ENCODE measurements around the gene VEGFD.

VEGFD gene

GRCh38 chrX:15418041-15418706 is 34.0 kb upstream of the VEGFD start (continued):
- TF ChIP-seq, protein P1, sequence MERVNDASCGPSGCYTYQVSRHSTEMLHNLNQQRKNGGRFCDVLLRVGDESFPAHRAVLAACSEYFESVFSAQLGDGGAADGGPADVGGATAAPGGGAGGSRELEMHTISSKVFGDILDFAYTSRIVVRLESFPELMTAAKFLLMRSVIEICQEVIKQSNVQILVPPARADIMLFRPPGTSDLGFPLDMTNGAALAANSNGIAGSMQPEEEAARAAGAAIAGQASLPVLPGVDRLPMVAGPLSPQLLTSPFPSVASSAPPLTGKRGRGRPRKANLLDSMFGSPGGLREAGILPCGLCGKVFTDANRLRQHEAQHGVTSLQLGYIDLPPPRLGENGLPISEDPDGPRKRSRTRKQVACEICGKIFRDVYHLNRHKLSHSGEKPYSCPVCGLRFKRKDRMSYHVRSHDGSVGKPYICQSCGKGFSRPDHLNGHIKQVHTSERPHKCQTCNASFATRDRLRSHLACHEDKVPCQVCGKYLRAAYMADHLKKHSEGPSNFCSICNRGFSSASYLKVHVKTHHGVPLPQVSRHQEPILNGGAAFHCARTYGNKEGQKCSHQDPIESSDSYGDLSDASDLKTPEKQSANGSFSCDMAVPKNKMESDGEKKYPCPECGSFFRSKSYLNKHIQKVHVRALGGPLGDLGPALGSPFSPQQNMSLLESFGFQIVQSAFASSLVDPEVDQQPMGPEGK (tag by site-specific recombination; IDR thresholded peaks at IDR 0.05): no peak
- no peak for TF ChIP-seq ZNF707 (tag by site-specific recombination; IDR thresholded peaks at IDR 0.05)
- TF ChIP-seq ZNF571 (tag by site-specific recombination; IDR thresholded peaks at IDR 0.05): no peak
- no peak for TF ChIP-seq ATF2 (tag by site-specific recombination; IDR thresholded peaks at IDR 0.05; ENCODE audit: low read depth)
- TF ChIP-seq GLIS1 (tag by site-specific recombination; IDR thresholded peaks at IDR 0.05): no peak
- TF ChIP-seq HIC1 (tag by site-specific recombination; IDR thresholded peaks at IDR 0.05): no peak
- no peak for TF ChIP-seq GLI4 (tag by site-specific recombination; IDR thresholded peaks at IDR 0.05)

GRCh38 chrX:15416133-15416993 is 32.1 kb upstream of the VEGFD start:
- no peaks in the 10 kb centered on the region for H3K9me3 ChIP-seq (ENCODE audit: control insufficient read depth, insufficient read depth, low read depth, low read length)
- no peak overlapping the region for H3K27ac ChIP-seq (ENCODE audit: extremely low read depth, low read depth, low read length)
- no peak overlapping the region for H3K4me3 ChIP-seq (ENCODE audit: low read depth, low read length)
- H3K36me3 ChIP-seq (ENCODE audit: control insufficient read depth in 2 of 2, insufficient read depth in 1 of 2, low read length in 2 of 2): peaks cover 0 to 3% of the 10 kb centered on the region in 2 experiments; a peak in 1 of 3 replicates
- ChIA-PET CTCF (no interaction called here), POLR2A (no interaction called here)
- TF ChIP-seq ZNF660 (tag by site-specific recombination; IDR thresholded peaks at IDR 0.05) (no peak), ZNF600 (tag by site-specific recombination; IDR thresholded peaks at IDR 0.05) (no peak), ZBTB11 (tag by site-specific recombination; conservative IDR thresholded peaks at IDR 0.05; ENCODE audit: low read depth) (no peak), ZNF2 (tag by site-specific recombination; IDR thresholded peaks at IDR 0.05) (no peak)
- no peaks in the 10 kb centered on the region for H3K4me1 ChIP-seq (ENCODE audit: control insufficient read depth, insufficient read depth, low read length)

DNA sequence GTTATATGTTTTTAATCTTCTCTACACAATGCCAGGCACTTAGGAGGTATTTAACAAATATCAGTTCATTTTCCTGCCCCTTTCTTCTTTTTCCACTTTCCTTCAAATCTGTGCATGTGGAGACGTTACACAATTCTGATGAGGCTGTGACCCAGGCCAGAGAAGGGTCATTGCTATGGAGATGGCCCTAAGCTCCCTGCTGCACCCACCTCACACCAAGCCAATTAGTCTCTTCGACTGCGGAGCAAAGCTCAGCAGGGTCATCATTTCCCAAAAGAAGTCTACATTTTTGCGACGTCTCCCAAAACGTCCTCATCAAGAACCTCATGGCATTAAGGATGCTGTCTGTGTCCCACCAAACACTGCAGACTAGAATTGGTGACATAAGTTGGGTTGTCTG is 28.9 kb upstream of the VEGFD start:
- Histone ChIP-seq H3K27ac (ENCODE audit: extremely low read depth, low read depth, low read length) (no peak overlapping the region), H3K4me1 (ENCODE audit: control insufficient read depth, insufficient read depth, low read length) (no peaks in the 10 kb centered on the region), H3K9me3 (ENCODE audit: control insufficient read depth, insufficient read depth, low read depth, low read length) (no peaks in the 10 kb centered on the region), H3K4me3 (ENCODE audit: low read depth, low read length) (no peak overlapping the region), H3K36me3 (ENCODE audit: control insufficient read depth in 2 of 2, insufficient read depth in 1 of 2, low read length in 2 of 2) (no peaks in the 10 kb centered on the region)
- ChIA-PET CTCF (no interaction called here), POLR2A (no interaction called here)
- TF ChIP-seq BCL11A (tag by site-specific recombination; IDR thresholded peaks at IDR 0.05; ENCODE audit: low read depth) (no peak), ZNF133 (tag by site-specific recombination; IDR thresholded peaks at IDR 0.05) (no peak), ZNF521 (tag by site-specific recombination; IDR thresholded peaks at IDR 0.05) (no peak), ZNF704 (tag by site-specific recombination; IDR thresholded peaks at IDR 0.05) (no peak)

Measured in HEK293 (cell line).